ENCODE data around the gene DENND2A. TPM values are rescaled to one million over a fixed set of nuclear protein-coding genes. Genes with fewer than 3 reads are reported as not detected.
A peak's percentile ranks its signal among the peaks of the same experiment; 100 is the strongest.

The DENND2A gene
- polyA plus RNA-seq, 2 of the 4 experiments (the other 2 are of a cell fraction) = 0.37 to 0.63 TPM

- TF ChIP-seq KDM5A (IDR thresholded peaks at IDR 0.05) = no peak
- no peak for TF ChIP-seq BHLHE40 (IDR thresholded peaks at IDR 0.05; ENCODE audit: low read depth, low read length)
- no peak for TF ChIP-seq SMC3 (IDR thresholded peaks at IDR 0.05)
- TF ChIP-seq HES2 (IDR thresholded peaks at IDR 0.05) = no peak
- TF ChIP-seq RNF2 (IDR thresholded peaks at IDR 0.05; ENCODE audit: borderline replicate concordance, low read depth) = no peak
- TF ChIP-seq HDAC2 (IDR thresholded peaks at IDR 0.05) = no peak
- TF ChIP-seq NFE2L2 (conservative IDR thresholded peaks at IDR 0.05; ENCODE audit: low read length) = no peak
- TF ChIP-seq EHF (CRISPR knock-in tag; IDR thresholded peaks at IDR 0.05) = no peak
- no peak for TF ChIP-seq FOSB (CRISPR knock-in tag; IDR thresholded peaks at IDR 0.05)
- no peak for TF ChIP-seq CBX2 (IDR thresholded peaks at IDR 0.05; ENCODE audit: borderline replicate concordance, low read depth)
- no peak for TF ChIP-seq PBX3 (IDR thresholded peaks at IDR 0.05)
- no peak for TF ChIP-seq RFX5 (IDR thresholded peaks at IDR 0.05)
- no peak for TF ChIP-seq NPAS2 (CRISPR knock-in tag; IDR thresholded peaks at IDR 0.05; ENCODE audit: borderline replicate concordance)
- no peak for TF ChIP-seq JUN (IDR thresholded peaks at IDR 0.05)
- TF ChIP-seq HEYL (CRISPR knock-in tag; IDR thresholded peaks at IDR 0.05) = no peak
- no peak for TF ChIP-seq ZFP36 (IDR thresholded peaks at IDR 0.05; ENCODE audit: borderline replicate concordance, partially characterized antibody)
- TF ChIP-seq ZSCAN20 (CRISPR knock-in tag; IDR thresholded peaks at IDR 0.05) = no peak
- no peak for FAIRE-seq
- ATAC-seq = no peak
- Histone ChIP-seq H3K4me1 (peaks cover 23% of the 10 kb centered on the region), H3K4me2 (no peak overlapping the region), H3K27ac (peak overlapping the region in 1 of 2 experiments; percentile 90; a peak in 2 of 6 replicates), H3K4me3 (no peak overlapping the region), H3K9me3 (no peaks in the 10 kb centered on the region)
- no peak for DNase-seq (ENCODE audit: low read depth in 1 of 2, low spot score in 1 of 2)
- ChIA-PET CTCF (interaction anchor here (0.6 to 6.7 kb wide), 5 partner anchors 16 to 1153 kb away, joined by 3 to 53 read pairs (median 3); no protein-coding TSS in a partner anchor), POLR2A (interaction anchor here (1.0 kb wide), 1 partner anchor 103 kb away, joined by 3 read pairs; the partner anchor contains the start of gene DENND2A)
- WGBS (ENCODE audit: missing lambda C conversion rate) = 84% methylated on average over 12 of the region's 12 CpGs
Observed at GRCh38 chr7:140537750-140538482, 102.7 kb downstream of the DENND2A start.

- DNase-seq (ENCODE audit: low read depth in 1 of 2, low spot score in 1 of 2) = no peak
- POLR2A ChIA-PET = no interaction called here
Observed at GRCh38 chr7:140534743-140535142, 105.9 kb downstream of the DENND2A start.

More at GRCh38 chr7:140534743-140535142, 105.9 kb downstream of the DENND2A start:
- H3K4me1 ChIP-seq = no peaks in the 10 kb centered on the region
- CTCF ChIA-PET = interaction anchor here (0.7 to 4.4 kb wide), 5 partner anchors 12 to 139 kb away, joined by 3 to 15 read pairs (median 6); no protein-coding TSS in a partner anchor
- no peak overlapping the region for H3K4me2 ChIP-seq
- TF ChIP-seq USF2 (IDR thresholded peaks at IDR 0.05) = no peak
- no peak for TF ChIP-seq REST (IDR thresholded peaks at IDR 0.05)
- WGBS (ENCODE audit: missing lambda C conversion rate) = 82% methylated on average over 3 of the region's 3 CpGs
- no peak overlapping the region for H3K27ac ChIP-seq
- ATAC-seq (no peak), FAIRE-seq (no peak)
- no peak overlapping the region for H3K4me3 ChIP-seq
- no peaks in the 10 kb centered on the region for H3K9me3 ChIP-seq

All from A549 (cell line).